TTC549 (cell line): ENCODE data around the gene WDR91.

Source experiments
- FAIRE-seq: peaks from 2 replicates; lab custom pipeline; 2012; peaks lifted over from hg19 to GRCh38; lab: Jason Lieb, UNC

WDR91 gene

GRCh38 chr7:135160098-135160857 is 51.0 kb downstream of the WDR91 start:
- FAIRE-seq = no peak

- FAIRE-seq = no peak
These were observed 51.8 kb downstream of the WDR91 start for GRCh38 chr7:135159359-135160085.

- no peak for FAIRE-seq
These were observed 52.5 kb downstream of the WDR91 start for GRCh38 chr7:135158874-135159273.

- FAIRE-seq = no peak
These were observed 53.1 kb downstream of the WDR91 start for GRCh38 chr7:135158141-135158655.

- FAIRE-seq = no peak
These were observed 55.0 kb downstream of the WDR91 start for GRCh38 chr7:135156290-135156689.

- FAIRE-seq = no peak
These were observed 56.6 kb downstream of the WDR91 start for GRCh38 chr7:135154734-135155133.

- FAIRE-seq = no peak
These were observed 58.9 kb downstream of the WDR91 start for GRCh38 chr7:135152442-135152841.

GRCh38 chr7:135151533-135151932 is 59.8 kb downstream of the WDR91 start:
- no peak for FAIRE-seq

- no peak for FAIRE-seq
These were observed 60.2 kb downstream of the WDR91 start for GRCh38 chr7:135151132-135151531.

- FAIRE-seq = no peak
These were observed 61.1 kb downstream of the WDR91 start for GRCh38 chr7:135150072-135150782.

- no peak for FAIRE-seq
These were observed 63.2 kb downstream of the WDR91 start, which contains the start of gene TMEM140 for GRCh38 chr7:135147899-135148721. Gene TMEM140 (plus strand): TSS chr7:135148072. CDS start chr7:135164442, 16,370 bp downstream.

GRCh38 chr7:135147341-135147898 is 63.9 kb downstream of the WDR91 start:
- FAIRE-seq = no peak

- no peak for FAIRE-seq
These were observed 67.2 kb downstream of the WDR91 start for GRCh38 chr7:135143885-135144668.
